ENCODE results near the gene ZNF202.

GRCh38 chr11:123725995-123726655 lies 15.3 kb downstream of the ZNF202 start:
- TF ChIP-seq, protein P1, sequence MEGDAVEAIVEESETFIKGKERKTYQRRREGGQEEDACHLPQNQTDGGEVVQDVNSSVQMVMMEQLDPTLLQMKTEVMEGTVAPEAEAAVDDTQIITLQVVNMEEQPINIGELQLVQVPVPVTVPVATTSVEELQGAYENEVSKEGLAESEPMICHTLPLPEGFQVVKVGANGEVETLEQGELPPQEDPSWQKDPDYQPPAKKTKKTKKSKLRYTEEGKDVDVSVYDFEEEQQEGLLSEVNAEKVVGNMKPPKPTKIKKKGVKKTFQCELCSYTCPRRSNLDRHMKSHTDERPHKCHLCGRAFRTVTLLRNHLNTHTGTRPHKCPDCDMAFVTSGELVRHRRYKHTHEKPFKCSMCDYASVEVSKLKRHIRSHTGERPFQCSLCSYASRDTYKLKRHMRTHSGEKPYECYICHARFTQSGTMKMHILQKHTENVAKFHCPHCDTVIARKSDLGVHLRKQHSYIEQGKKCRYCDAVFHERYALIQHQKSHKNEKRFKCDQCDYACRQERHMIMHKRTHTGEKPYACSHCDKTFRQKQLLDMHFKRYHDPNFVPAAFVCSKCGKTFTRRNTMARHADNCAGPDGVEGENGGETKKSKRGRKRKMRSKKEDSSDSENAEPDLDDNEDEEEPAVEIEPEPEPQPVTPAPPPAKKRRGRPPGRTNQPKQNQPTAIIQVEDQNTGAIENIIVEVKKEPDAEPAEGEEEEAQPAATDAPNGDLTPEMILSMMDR (conservative IDR thresholded peaks at IDR 0.05; ENCODE audit: low read length): no peak
- no peak for TF ChIP-seq EZH2phosphoT487 (IDR thresholded peaks at IDR 0.05; ENCODE audit: borderline replicate concordance)
